MM.1S (cell line): Measurements from ENCODE around the gene CTRL.

Experiments
- CTCF ChIP-seq: fragments of 300-600 bp; sonication (generic); IDR thresholded peaks from 2 replicates; pipeline ENCODE4 v1.5.1; 2016; ENCODE audit warnings: antibody characterized with exemption, low read length, mixed read lengths
- EZH2 ChIP-seq: fragments of 300-600 bp; sonication (generic); optimal IDR thresholded peaks from 2 replicates; pipeline ENCODE3; 2017; ENCODE audit warnings: low read depth, mild to moderate bottlenecking, antibody characterized with exemption, low read length, mixed read lengths

GRCh38 chr16:67883146-67883871 is 48.4 kb downstream of the CTRL start:
- TF ChIP-seq CTCF (no peak), EZH2 (no peak)
